ENCODE results near the gene EVL. TPM values are rescaled to one million over a fixed set of nuclear protein-coding genes. Genes with fewer than 3 reads are reported as not detected.
"Not testable (repeated sequence)": the region's sequence is repeated elsewhere in the genome, so short reads cannot be mapped to it uniquely, and the experiment has no call there.

The EVL gene
- total RNA-seq, 1 experiment from 2014 or later, result 82.9 TPM

- Histone ChIP-seq H3K27ac (ENCODE audit: low read depth, low read length, poor library complexity, severe bottlenecking) (no peak overlapping the region), H3K36me3 (ENCODE audit: insufficient read depth, low read length, poor library complexity, severe bottlenecking) (no peaks in the 10 kb centered on the region), H3K9me3 (ENCODE audit: low read depth, low read length, poor library complexity, severe bottlenecking) (no peaks in the 10 kb centered on the region), H3K27me3 (replicated peaks; ENCODE audit: insufficient read depth, low read depth, low read length, poor library complexity) (peaks cover 21% of the 10 kb centered on the region), H3K4me1 (ENCODE audit: insufficient read depth, low read length, poor library complexity, severe bottlenecking) (peaks cover 12% of the 10 kb centered on the region), H3K4me3 (ENCODE audit: low read depth, low read length, poor library complexity, severe bottlenecking) (no peak overlapping the region)
- DNase-seq (ENCODE audit: low spot score), result peak; percentile 48
- CTCF ChIA-PET, result interaction anchor here (0.5 to 1.1 kb wide), 2 partner anchors 10 to 129 kb away, joined by 3 read pairs; no protein-coding TSS in a partner anchor
- POLR2A ChIA-PET (ENCODE audit: low non-redundant PET), result interaction anchor here (0.6 kb wide), 1 partner anchor 64 kb away, joined by 4 read pairs; no protein-coding TSS in a partner anchor
- intact Hi-C loops (cut with micrococcal nuclease; ENCODE audit: unreplicated experiment), result no loop called here
- TF ChIP-seq CTCF (conservative IDR thresholded peaks at IDR 0.05; ENCODE audit: low read depth, low read length), result peak; percentile 74
- no peak for TF ChIP-seq EZH2 (IDR thresholded peaks at IDR 0.05; ENCODE audit: borderline replicate concordance, low read depth, low read length, poor library complexity, severe bottlenecking)
- BruUV-seq (replicated peaks), result no TSS peak
These were observed 89.9 kb downstream of the EVL start for GRCh38 chr14:100155049-100155621.

- H3K9me3 ChIP-seq (ENCODE audit: low read depth, low read length, poor library complexity, severe bottlenecking), result no peaks in the 10 kb centered on the region
- no TSS peak for BruUV-seq (replicated peaks)
- no peak overlapping the region for H3K27ac ChIP-seq (ENCODE audit: low read depth, low read length, poor library complexity, severe bottlenecking)
- peaks cover 28% of the 10 kb centered on the region for H3K27me3 ChIP-seq (replicated peaks; ENCODE audit: insufficient read depth, low read depth, low read length, poor library complexity)
- POLR2A ChIA-PET (ENCODE audit: low non-redundant PET), result interaction anchor here (0.6 kb wide), 1 partner anchor 63 kb away, joined by 4 read pairs; no protein-coding TSS in a partner anchor
- CTCF ChIA-PET, result interaction anchor here (1.1 kb wide), 1 partner anchor 9 kb away, joined by 3 read pairs; no protein-coding TSS in a partner anchor
- peaks cover 12% of the 10 kb centered on the region for H3K4me1 ChIP-seq (ENCODE audit: insufficient read depth, low read length, poor library complexity, severe bottlenecking)
- no peaks in the 10 kb centered on the region for H3K36me3 ChIP-seq (ENCODE audit: insufficient read depth, low read length, poor library complexity, severe bottlenecking)
- H3K4me3 ChIP-seq (ENCODE audit: low read depth, low read length, poor library complexity, severe bottlenecking), result no peak overlapping the region
- TF ChIP-seq EZH2 (IDR thresholded peaks at IDR 0.05; ENCODE audit: borderline replicate concordance, low read depth, low read length, poor library complexity, severe bottlenecking) (no peak), CTCF (conservative IDR thresholded peaks at IDR 0.05; ENCODE audit: low read depth, low read length) (no peak)
- DNase-seq (ENCODE audit: low spot score), result no peak
- intact Hi-C loops (cut with micrococcal nuclease; ENCODE audit: unreplicated experiment), result no loop called here
These were observed 90.8 kb downstream of the EVL start for GRCh38 chr14:100155756-100156616.

DNA sequence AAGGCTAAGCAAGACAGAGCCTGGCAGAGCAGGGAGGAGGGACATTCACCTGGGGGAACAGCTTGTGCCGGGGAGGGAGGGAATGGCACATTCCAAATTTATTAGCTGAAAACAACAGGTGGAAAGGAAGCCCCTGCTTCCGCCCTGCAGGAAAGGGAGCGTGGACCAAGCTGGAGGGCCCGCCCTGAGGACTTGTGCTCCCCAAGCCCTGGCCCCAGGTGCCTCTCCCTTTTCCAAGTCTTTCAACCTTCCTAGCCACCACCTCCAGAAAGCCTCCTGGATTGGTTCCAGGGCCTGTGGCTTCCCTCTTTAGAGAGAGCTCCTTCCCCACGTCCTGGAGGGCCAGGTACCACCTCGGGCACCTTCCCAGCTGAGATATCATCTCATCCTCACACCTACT is 91.6 kb downstream of the EVL start:
- no peak for DNase-seq (ENCODE audit: low spot score)
- Histone ChIP-seq H3K4me1 (ENCODE audit: insufficient read depth, low read length, poor library complexity, severe bottlenecking) (peaks cover 12% of the 10 kb centered on the region), H3K9me3 (ENCODE audit: low read depth, low read length, poor library complexity, severe bottlenecking) (no peaks in the 10 kb centered on the region), H3K27me3 (replicated peaks; ENCODE audit: insufficient read depth, low read depth, low read length, poor library complexity) (peaks cover 31% of the 10 kb centered on the region), H3K4me3 (ENCODE audit: low read depth, low read length, poor library complexity, severe bottlenecking) (no peak overlapping the region), H3K36me3 (ENCODE audit: insufficient read depth, low read length, poor library complexity, severe bottlenecking) (no peaks in the 10 kb centered on the region), H3K27ac (ENCODE audit: low read depth, low read length, poor library complexity, severe bottlenecking) (no peak overlapping the region)
- no TSS peak for BruUV-seq (replicated peaks)
- CTCF ChIA-PET, result interaction anchor here (0.7 kb wide), 1 partner anchor 36 kb away, joined by 3 read pairs; no protein-coding TSS in a partner anchor
- intact Hi-C loops (cut with micrococcal nuclease; ENCODE audit: unreplicated experiment), result no loop called here
- POLR2A ChIA-PET (ENCODE audit: low non-redundant PET), result no interaction called here
- TF ChIP-seq EZH2 (IDR thresholded peaks at IDR 0.05; ENCODE audit: borderline replicate concordance, low read depth, low read length, poor library complexity, severe bottlenecking), result no peak
- no peak for TF ChIP-seq CTCF (conservative IDR thresholded peaks at IDR 0.05; ENCODE audit: low read depth, low read length)

DNA sequence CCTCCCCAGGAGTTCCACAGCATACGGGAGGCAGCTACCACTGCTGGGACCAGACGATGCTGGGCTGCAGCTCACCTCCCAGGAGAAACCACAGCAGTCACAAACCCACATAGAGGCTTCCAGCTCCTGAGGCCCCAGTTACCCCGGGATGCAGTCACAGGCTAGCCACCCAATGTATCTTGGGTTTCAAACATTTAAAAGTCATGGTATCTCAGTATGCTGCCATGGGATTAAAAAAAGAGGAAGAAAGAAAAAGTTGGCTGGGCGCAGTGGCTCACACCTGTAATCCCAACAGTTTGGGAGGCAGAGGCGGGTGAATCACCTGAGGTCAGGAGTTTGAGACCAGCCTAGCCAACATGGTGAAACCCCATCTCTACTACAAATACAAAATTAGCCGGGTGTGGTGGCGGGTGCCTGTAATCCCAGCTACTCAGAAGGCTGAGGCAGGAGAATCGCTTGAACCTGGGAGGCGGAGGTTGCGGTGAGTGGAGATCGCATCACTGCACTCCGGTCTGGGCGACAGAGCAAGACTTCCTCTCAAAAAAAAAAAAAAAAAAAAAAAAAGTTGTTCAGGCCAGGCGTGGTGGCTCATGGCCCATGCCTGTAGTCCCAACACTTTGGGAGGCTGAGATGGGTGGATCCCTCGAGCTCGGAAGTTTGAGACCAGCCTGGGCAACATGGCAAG is 92.5 kb downstream of the EVL start:
- POLR2A ChIA-PET (ENCODE audit: low non-redundant PET), result interaction anchor here (0.7 kb wide), 1 partner anchor 24 kb away, joined by 9 read pairs; no protein-coding TSS in a partner anchor
- H3K36me3 ChIP-seq (ENCODE audit: insufficient read depth, low read length, poor library complexity, severe bottlenecking); H3K4me3 ChIP-seq (ENCODE audit: low read depth, low read length, poor library complexity, severe bottlenecking); H3K9me3 ChIP-seq (ENCODE audit: low read depth, low read length, poor library complexity, severe bottlenecking); H3K27ac ChIP-seq (ENCODE audit: low read depth, low read length, poor library complexity, severe bottlenecking); BruUV-seq (replicated peaks); DNase-seq (ENCODE audit: low spot score); CTCF ChIA-PET; intact Hi-C loops (cut with micrococcal nuclease; ENCODE audit: unreplicated experiment): not testable (repeated sequence)
- peaks cover 31% of the 10 kb centered on the region for H3K27me3 ChIP-seq (replicated peaks; ENCODE audit: insufficient read depth, low read depth, low read length, poor library complexity)
- peaks cover 12% of the 10 kb centered on the region for H3K4me1 ChIP-seq (ENCODE audit: insufficient read depth, low read length, poor library complexity, severe bottlenecking)
